Sigmoid colon (tissue), 7 donors: ENCODE measurements around the gene EZR. TPM values are rescaled to one million over a fixed set of nuclear protein-coding genes. Genes with fewer than 3 reads are reported as not detected.
A peak's percentile ranks its signal among the peaks of the same experiment; 100 is the strongest.

ENCODE experiments used
- DNase-seq: peaks from one replicate; pipeline ENCODE4 v3.0.0-alpha.2; 2019
- H3K27ac ChIP-seq, 4 donors: fragments of 200-600 bp; sonication (generic); one replicate each; pipeline ENCODE4 v1.5.1; 2016 to 2019; ENCODE audit warnings: mild to moderate bottlenecking in 1 of 4
- H3K27me3 ChIP-seq, 3 donors: fragments of 200-600 bp; sonication (generic); one replicate each; pipeline ENCODE4 v1.5.1; 2019; ENCODE audit warnings: mild to moderate bottlenecking in 1 of 3
- H3K36me3 ChIP-seq, 4 donors: fragments of 200-600 bp; sonication (generic); one replicate each; pipeline ENCODE4 v1.5.1; 2016 to 2019
- H3K4me1 ChIP-seq, 4 donors: fragments of 200-600 bp; sonication (generic); one replicate each; pipeline ENCODE4 v1.5.1; 2017 to 2019
- H3K4me3 ChIP-seq, 4 donors: fragments of 200-600 bp; sonication (generic); one replicate each; pipeline ENCODE4 v1.5.1; 2017 to 2019; ENCODE audit warnings: mild to moderate bottlenecking in 2 of 4, moderate library complexity in 1 of 4
- H3K9me3 ChIP-seq, 4 donors: fragments of 200-600 bp in 3 of 4; sonication (generic) in 3 of 4; one replicate each; pipeline versions ENCODE4 v1.5.1 to v1.6.1; 2013 to 2019
- CTCF ChIP-seq, 4 experiments: fragments of 450-650 bp in 3 of 4; fragments of 200-600 bp in 1 of 4; IDR thresholded peaks; one replicate each; pipeline ENCODE4 v1.5.1; 2016 to 2019; ENCODE audit warnings: antibody characterized with exemption in 4 of 4, mild to moderate bottlenecking in 3 of 4, moderate library complexity in 2 of 4
- EP300 ChIP-seq, 4 donors: sonication (generic); formaldehyde crosslinking; IDR thresholded peaks; one replicate each; pipeline ENCODE4 v1.6.1; 2017; ENCODE audit warnings: antibody characterized with exemption in 4 of 4
- POLR2A ChIP-seq, 2 donors: fragments of 450-650 bp; IDR thresholded peaks; one replicate each; pipeline ENCODE4 v1.6.1; 2016; ENCODE audit warnings: antibody characterized with exemption in 2 of 2, mild to moderate bottlenecking in 2 of 2, moderate library complexity in 2 of 2
- POLR2AphosphoS5 ChIP-seq, 4 donors: sonication (generic); formaldehyde crosslinking; IDR thresholded peaks; one replicate each; pipeline ENCODE4 v1.6.1; 2017; ENCODE audit warnings: antibody characterized with exemption in 4 of 4
- WGBS, 2 donors: extraction: QIAGEN DNeasy Blood & Tissue Kit; methylation state at CpG; one replicate each; pipeline ENCODE4 v1.1.7; 2013; 5-methylcytosine and 5-hydroxymethylcytosine counted together
- intact Hi-C: fragments of 100-400 bp; cut with DNase I; formaldehyde crosslinking; loops from one replicate; pipeline ENCODE4 v1.15.1; 2023
- polyA plus RNA-seq, 3 donors: library from polyadenylated mRNA; stranded (reverse); fragments of 200-250 nt; gene quantifications; one replicate each; pipeline ENCODE4 v1.2.3, GENCODE V29; 2013
- total RNA-seq, 4 donors: library from RNA; depleted of rRNA; stranded (reverse); fragments of >200 nt; gene quantifications; one replicate each; pipeline ENCODE4 v1.1.0, GENCODE V29; 2016
- donor health status: healthy with polysubstance abuse.
- donor health status: Bipolar disorder and iron deficiency.
- donor health status: healthy.

Gene EZR
- total and polyA plus RNA-seq, 7 donors, result 33.5 to 333 (median 46.0) TPM

DNA sequence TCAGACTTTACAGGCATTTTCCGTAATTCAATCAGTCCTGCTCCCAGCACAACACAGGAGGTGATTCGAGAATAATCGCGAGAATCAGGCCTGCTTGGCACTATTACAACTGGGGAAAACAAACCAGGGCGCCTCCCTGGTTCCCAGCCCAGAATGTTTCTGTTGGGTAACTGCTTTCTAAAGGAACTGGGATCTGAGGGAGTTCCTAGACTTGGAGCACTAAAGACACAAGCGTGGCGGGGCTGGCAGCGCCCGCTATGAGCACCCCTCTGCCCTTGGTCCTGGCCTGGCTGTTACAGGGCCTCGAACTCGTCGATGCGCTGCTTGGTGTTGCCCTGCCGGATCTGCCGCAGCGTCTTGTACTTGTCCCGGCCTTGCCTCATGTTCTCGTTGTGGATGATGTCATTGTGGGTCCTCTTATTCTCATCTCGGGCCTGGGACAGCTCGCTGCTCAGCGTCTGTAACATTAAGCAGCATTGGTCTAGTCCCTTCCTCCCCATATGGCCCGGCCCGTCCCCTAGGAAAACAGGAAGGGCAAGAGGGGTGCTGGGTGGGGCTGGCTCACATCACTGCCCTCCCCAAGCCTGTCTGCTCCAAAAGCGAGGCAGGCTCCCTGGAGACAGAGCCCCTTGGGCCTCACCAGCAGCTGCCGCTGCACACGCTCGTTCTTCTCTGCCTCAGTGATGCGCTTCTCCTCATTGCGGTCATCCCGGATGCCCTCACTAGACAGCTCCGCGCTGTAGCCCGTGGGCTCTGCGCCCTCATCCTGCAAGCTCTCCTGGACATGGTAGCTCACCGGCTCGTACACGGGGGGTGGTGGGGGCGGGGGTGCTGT lies 52.3 kb downstream of the EZR start:
- DNase-seq, result peak; percentile 56
- H3K4me3 ChIP-seq, result no peak overlapping the region
- intact Hi-C loops, result no loop called here
- H3K27me3 ChIP-seq, result no peaks in the 10 kb centered on the region
- no peak for TF ChIP-seq POLR2A (IDR thresholded peaks at IDR 0.05)
- TF ChIP-seq CTCF (IDR thresholded peaks at IDR 0.05), result no peak
- TF ChIP-seq POLR2AphosphoS5 (IDR thresholded peaks at IDR 0.05), result no peak
- no peak for TF ChIP-seq EP300 (IDR thresholded peaks at IDR 0.05)
- no peak overlapping the region for H3K27ac ChIP-seq
- WGBS, 2 donors, result 90 to 93% methylated on average over 38 of the region's 38 CpGs
- H3K9me3 ChIP-seq, result no peaks in the 10 kb centered on the region
- peaks cover 24 to 97% (median 68%) of the 10 kb centered on the region in 4 donors for H3K36me3 ChIP-seq
- no peaks in the 10 kb centered on the region for H3K4me1 ChIP-seq

GRCh38 chr6:158765499-158766068 lies 53.6 kb downstream of the EZR start:
- WGBS, 2 donors, result 81 to 88% methylated on average over 13 of the region's 13 CpGs
- H3K27ac ChIP-seq, result no peak overlapping the region
- no peaks in the 10 kb centered on the region for H3K27me3 ChIP-seq
- intact Hi-C loops, result no loop called here
- TF ChIP-seq POLR2AphosphoS5 (IDR thresholded peaks at IDR 0.05), result no peak
- no peaks in the 10 kb centered on the region for H3K4me1 ChIP-seq
- DNase-seq, result peak; percentile 21
- no peaks in the 10 kb centered on the region for H3K9me3 ChIP-seq
- no peak overlapping the region for H3K4me3 ChIP-seq
- peaks cover 15 to 85% (median 55%) of the 10 kb centered on the region in 4 donors for H3K36me3 ChIP-seq

GRCh38 chr6:158764926-158765325 lies 54.2 kb downstream of the EZR start:
- Histone ChIP-seq H3K4me3 (no peak overlapping the region), H3K4me1 (no peaks in the 10 kb centered on the region), H3K9me3 (no peaks in the 10 kb centered on the region), H3K36me3 (peaks cover 9 to 78% (median 49%) of the 10 kb centered on the region in 4 donors), H3K27me3 (no peaks in the 10 kb centered on the region), H3K27ac (no peak overlapping the region)
- no peak for DNase-seq
- WGBS, 2 donors, result 95 to 97% methylated on average over 9 of the region's 9 CpGs
- TF ChIP-seq POLR2A (IDR thresholded peaks at IDR 0.05) (no peak), CTCF (IDR thresholded peaks at IDR 0.05) (no peak), EP300 (IDR thresholded peaks at IDR 0.05) (no peak), POLR2AphosphoS5 (IDR thresholded peaks at IDR 0.05) (no peak)
- intact Hi-C loops, result no loop called here

- DNase-seq, result no peak
- TF ChIP-seq EP300 (IDR thresholded peaks at IDR 0.05) (no peak), CTCF (IDR thresholded peaks at IDR 0.05) (no peak), POLR2AphosphoS5 (IDR thresholded peaks at IDR 0.05) (no peak), POLR2A (IDR thresholded peaks at IDR 0.05) (no peak)
- Histone ChIP-seq H3K4me1 (no peaks in the 10 kb centered on the region), H3K27ac (peak overlapping the region in 1 of 4 donors; percentile 67), H3K36me3 (peaks cover 8 to 72% (median 43%) of the 10 kb centered on the region in 4 donors), H3K27me3 (no peaks in the 10 kb centered on the region), H3K4me3 (no peak overlapping the region), H3K9me3 (no peaks in the 10 kb centered on the region)
- intact Hi-C loops, result no loop called here
- WGBS, 2 donors, result 93 to 96% methylated on average over 14 of the region's 14 CpGs
These were observed 54.9 kb downstream of the EZR start for GRCh38 chr6:158764183-158764849.
